Kidney (tissue), 14 donors: ENCODE results near the gene NFKBIL1. TPM values are rescaled to one million over a fixed set of nuclear protein-coding genes. Genes with fewer than 3 reads are reported as not detected.

Experiments used
- DNase-seq, 5 donors: peaks; one replicate each; pipeline ENCODE4 v3.0.0-alpha.2; 2013 to 2020
- FAIRE-seq: peaks from 2 replicates; lab custom pipeline; 2012; peaks lifted over from hg19 to GRCh38; lab: Jason Lieb, UNC
- H3K27ac ChIP-seq, 2 donors: one replicate each; pipeline ENCODE4 v1.7.0; 2013; ENCODE audit warnings: low read depth in 2 of 2, low read length in 2 of 2, inconsistent platforms in 1 of 2
- H3K27me3 ChIP-seq: one replicate; pipeline ENCODE4 v1.7.1; 2013; ENCODE audit warnings: low read length, inconsistent platforms; ENCODE audit not compliant: control insufficient read depth, insufficient read depth
- H3K36me3 ChIP-seq, 3 donors: one replicate each; pipeline versions ENCODE4 v1.7.0 to v1.7.1; 2013; ENCODE audit warnings: low read length in 3 of 3, control low read depth in 1 of 3, inconsistent platforms in 1 of 3; ENCODE audit not compliant: insufficient read depth in 3 of 3, control insufficient read depth in 2 of 3
- H3K4me1 ChIP-seq, 3 donors: one replicate each; pipeline versions ENCODE4 v1.7.0 to v1.7.1; 2013; ENCODE audit warnings: low read length in 3 of 3, inconsistent platforms in 1 of 3, low read depth in 1 of 3; ENCODE audit not compliant: control insufficient read depth in 2 of 3, insufficient read depth in 2 of 3
- H3K4me3 ChIP-seq, 3 donors: one replicate each; pipeline versions ENCODE4 v1.7.0 to v1.8.1; 2013; ENCODE audit warnings: low read length in 3 of 3, control low read depth in 1 of 3, inconsistent platforms in 1 of 3
- H3K9ac ChIP-seq, 3 donors: one replicate each; pipeline versions ENCODE4 v1.7.0 to v1.7.1; 2013; ENCODE audit warnings: low read length in 3 of 3, control low read depth in 1 of 3, inconsistent platforms in 1 of 3
- H3K9me3 ChIP-seq, 3 donors: one replicate each; pipeline versions ENCODE4 v1.7.0 to v1.7.1; 2013; ENCODE audit warnings: low read length in 3 of 3, control low read depth in 1 of 3, inconsistent platforms in 1 of 3; ENCODE audit not compliant: control insufficient read depth in 2 of 3, insufficient read depth in 1 of 3
- intact Hi-C: fragments of 100-400 bp; cut with DNase I; formaldehyde crosslinking; loops from one replicate; pipeline ENCODE4 v1.11.1; 2022
- polyA plus RNA-seq: library from polyadenylated mRNA; stranded (reverse); fragments of 350-450 nt; fragmentation: Illumina TruSeq; extraction: RNeasy Lipid Tissue Mini Kit (QIAGEN cat#74804); gene quantifications from one replicate; pipeline ENCODE4 v1.2.3, GENCODE V29; 2014; ENCODE audit warnings: low read depth, low replicate concordance; ENCODE audit not compliant: insufficient read depth
- total RNA-seq: library from RNA; stranded (reverse); fragmentation: NEBNext Ultra II Directional; extraction: Animal tissue kit (Norgen Biotek cat#: 25700); gene quantifications from one replicate; pipeline ENCODE4 v1.2.1, GENCODE V29; 2021
- TF ChIP-seq, protein P1 (sequence below): IDR thresholded peaks from 3 replicates; pipeline ENCODE4 v1.5.1; 2012; ENCODE audit warnings: mild to moderate bottlenecking, moderate library complexity, borderline replicate concordance; ENCODE audit not compliant: insufficient read depth; ENCODE audit errors: extremely low read depth
- donor health status: control.
- donor health status: control.
- donor health status: control.
- donor health status: control.
- donor health status: control.
- donor health status: DM: yes; HTN: yes; CAD: no.
- donor health status: Normal renal cell carcinoma (clear cell type).

The NFKBIL1 gene
- total and polyA plus RNA-seq, 2 donors from 2014 or later: 20.0 to 28.2 TPM

DNA sequence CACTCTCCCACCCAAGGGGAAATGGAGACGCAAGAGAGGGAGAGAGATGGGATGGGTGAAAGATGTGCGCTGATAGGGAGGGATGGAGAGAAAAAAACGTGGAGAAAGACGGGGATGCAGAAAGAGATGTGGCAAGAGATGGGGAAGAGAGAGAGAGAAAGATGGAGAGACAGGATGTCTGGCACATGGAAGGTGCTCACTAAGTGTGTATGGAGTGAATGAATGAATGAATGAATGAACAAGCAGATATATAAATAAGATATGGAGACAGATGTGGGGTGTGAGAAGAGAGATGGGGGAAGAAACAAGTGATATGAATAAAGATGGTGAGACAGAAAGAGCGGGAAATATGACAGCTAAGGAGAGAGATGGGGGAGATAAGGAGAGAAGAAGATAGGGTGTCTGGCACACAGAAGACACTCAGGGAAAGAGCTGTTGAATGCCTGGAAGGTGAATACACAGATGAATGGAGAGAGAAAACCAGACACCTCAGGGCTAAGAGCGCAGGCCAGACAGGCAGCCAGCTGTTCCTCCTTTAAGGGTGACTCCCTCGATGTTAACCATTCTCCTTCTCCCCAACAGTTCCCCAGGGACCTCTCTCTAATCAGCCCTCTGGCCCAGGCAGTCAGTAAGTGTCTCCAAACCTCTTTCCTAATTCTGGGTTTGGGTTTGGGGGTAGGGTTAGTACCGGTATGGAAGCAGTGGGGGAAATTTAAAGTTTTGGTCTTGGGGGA lies 28.7 kb downstream of the NFKBIL1 start:
- Histone ChIP-seq H3K36me3 (no peaks in the 10 kb centered on the region), H3K9me3 (no peaks in the 10 kb centered on the region), H3K27me3 (no peaks in the 10 kb centered on the region), H3K9ac (no peak overlapping the region), H3K4me3 (peak overlapping the region in 2 of 3 donors; percentile 36 to 37), H3K4me1 (peaks cover 0 to 5% (median 2%) of the 10 kb centered on the region in 3 donors), H3K27ac (no peak overlapping the region)
- intact Hi-C loops: no loop called here
- no peak for DNase-seq
- TF ChIP-seq, protein P1, sequence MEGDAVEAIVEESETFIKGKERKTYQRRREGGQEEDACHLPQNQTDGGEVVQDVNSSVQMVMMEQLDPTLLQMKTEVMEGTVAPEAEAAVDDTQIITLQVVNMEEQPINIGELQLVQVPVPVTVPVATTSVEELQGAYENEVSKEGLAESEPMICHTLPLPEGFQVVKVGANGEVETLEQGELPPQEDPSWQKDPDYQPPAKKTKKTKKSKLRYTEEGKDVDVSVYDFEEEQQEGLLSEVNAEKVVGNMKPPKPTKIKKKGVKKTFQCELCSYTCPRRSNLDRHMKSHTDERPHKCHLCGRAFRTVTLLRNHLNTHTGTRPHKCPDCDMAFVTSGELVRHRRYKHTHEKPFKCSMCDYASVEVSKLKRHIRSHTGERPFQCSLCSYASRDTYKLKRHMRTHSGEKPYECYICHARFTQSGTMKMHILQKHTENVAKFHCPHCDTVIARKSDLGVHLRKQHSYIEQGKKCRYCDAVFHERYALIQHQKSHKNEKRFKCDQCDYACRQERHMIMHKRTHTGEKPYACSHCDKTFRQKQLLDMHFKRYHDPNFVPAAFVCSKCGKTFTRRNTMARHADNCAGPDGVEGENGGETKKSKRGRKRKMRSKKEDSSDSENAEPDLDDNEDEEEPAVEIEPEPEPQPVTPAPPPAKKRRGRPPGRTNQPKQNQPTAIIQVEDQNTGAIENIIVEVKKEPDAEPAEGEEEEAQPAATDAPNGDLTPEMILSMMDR: no peak
- no peak for FAIRE-seq

DNA sequence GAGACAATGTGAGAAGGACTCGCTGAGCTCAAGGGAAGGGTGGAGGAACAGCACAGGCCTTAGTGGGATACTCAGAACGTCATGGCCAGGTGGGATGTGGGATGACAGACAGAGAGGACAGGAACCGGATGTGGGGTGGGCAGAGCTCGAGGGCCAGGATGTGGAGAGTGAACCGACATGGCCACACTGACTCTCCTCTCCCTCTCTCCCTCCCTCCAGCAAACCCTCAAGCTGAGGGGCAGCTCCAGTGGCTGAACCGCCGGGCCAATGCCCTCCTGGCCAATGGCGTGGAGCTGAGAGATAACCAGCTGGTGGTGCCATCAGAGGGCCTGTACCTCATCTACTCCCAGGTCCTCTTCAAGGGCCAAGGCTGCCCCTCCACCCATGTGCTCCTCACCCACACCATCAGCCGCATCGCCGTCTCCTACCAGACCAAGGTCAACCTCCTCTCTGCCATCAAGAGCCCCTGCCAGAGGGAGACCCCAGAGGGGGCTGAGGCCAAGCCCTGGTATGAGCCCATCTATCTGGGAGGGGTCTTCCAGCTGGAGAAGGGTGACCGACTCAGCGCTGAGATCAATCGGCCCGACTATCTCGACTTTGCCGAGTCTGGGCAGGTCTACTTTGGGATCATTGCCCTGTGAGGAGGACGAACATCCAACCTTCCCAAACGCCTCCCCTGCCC lies 29.6 kb downstream of the NFKBIL1 start:
- no peak for FAIRE-seq
- Histone ChIP-seq H3K4me3 (no peak overlapping the region), H3K9me3 (no peaks in the 10 kb centered on the region), H3K36me3 (no peaks in the 10 kb centered on the region), H3K9ac (no peak overlapping the region), H3K27me3 (no peaks in the 10 kb centered on the region), H3K4me1 (peaks cover 0 to 7% (median 5%) of the 10 kb centered on the region in 3 donors), H3K27ac (no peak overlapping the region)
- intact Hi-C loops: no loop called here
- no peak for DNase-seq
- TF ChIP-seq, protein P1: no peak

DNA sequence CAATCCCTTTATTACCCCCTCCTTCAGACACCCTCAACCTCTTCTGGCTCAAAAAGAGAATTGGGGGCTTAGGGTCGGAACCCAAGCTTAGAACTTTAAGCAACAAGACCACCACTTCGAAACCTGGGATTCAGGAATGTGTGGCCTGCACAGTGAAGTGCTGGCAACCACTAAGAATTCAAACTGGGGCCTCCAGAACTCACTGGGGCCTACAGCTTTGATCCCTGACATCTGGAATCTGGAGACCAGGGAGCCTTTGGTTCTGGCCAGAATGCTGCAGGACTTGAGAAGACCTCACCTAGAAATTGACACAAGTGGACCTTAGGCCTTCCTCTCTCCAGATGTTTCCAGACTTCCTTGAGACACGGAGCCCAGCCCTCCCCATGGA lies 30.2 kb downstream of the NFKBIL1 start:
- no peak for FAIRE-seq
- Histone ChIP-seq H3K4me3 (no peak overlapping the region), H3K27ac (no peak overlapping the region), H3K36me3 (no peaks in the 10 kb centered on the region), H3K4me1 (peaks cover 0 to 7% (median 5%) of the 10 kb centered on the region in 3 donors), H3K9ac (no peak overlapping the region), H3K9me3 (no peaks in the 10 kb centered on the region), H3K27me3 (no peaks in the 10 kb centered on the region)
- TF ChIP-seq, protein P1: no peak
- intact Hi-C loops: no loop called here
- no peak for DNase-seq
